ENCODE measurements around the gene SGSM1. TPM values are rescaled to one million over a fixed set of nuclear protein-coding genes. Genes with fewer than 3 reads are reported as not detected.

SGSM1 gene
- total and polyA plus RNA-seq, 2 experiments from 2014 or later: 0.39 TPM; not detected in 1

GRCh38 chr22:24887260-24887659 is 81.2 kb downstream of the SGSM1 start:
- no peak for DNase-seq (ENCODE audit: low read depth in 1 of 2, low spot score in 1 of 2)
- no peaks in the 10 kb centered on the region for H3K36me3 ChIP-seq
- no peaks in the 10 kb centered on the region for H3K27me3 ChIP-seq
- H3K27ac ChIP-seq: no peak overlapping the region
- no peak overlapping the region for H3K4me3 ChIP-seq
- TF ChIP-seq, protein P1, sequence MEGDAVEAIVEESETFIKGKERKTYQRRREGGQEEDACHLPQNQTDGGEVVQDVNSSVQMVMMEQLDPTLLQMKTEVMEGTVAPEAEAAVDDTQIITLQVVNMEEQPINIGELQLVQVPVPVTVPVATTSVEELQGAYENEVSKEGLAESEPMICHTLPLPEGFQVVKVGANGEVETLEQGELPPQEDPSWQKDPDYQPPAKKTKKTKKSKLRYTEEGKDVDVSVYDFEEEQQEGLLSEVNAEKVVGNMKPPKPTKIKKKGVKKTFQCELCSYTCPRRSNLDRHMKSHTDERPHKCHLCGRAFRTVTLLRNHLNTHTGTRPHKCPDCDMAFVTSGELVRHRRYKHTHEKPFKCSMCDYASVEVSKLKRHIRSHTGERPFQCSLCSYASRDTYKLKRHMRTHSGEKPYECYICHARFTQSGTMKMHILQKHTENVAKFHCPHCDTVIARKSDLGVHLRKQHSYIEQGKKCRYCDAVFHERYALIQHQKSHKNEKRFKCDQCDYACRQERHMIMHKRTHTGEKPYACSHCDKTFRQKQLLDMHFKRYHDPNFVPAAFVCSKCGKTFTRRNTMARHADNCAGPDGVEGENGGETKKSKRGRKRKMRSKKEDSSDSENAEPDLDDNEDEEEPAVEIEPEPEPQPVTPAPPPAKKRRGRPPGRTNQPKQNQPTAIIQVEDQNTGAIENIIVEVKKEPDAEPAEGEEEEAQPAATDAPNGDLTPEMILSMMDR (IDR thresholded peaks at IDR 0.05; ENCODE audit: low read depth, low read length): no peak
- no peaks in the 10 kb centered on the region for H3K9me3 ChIP-seq (ENCODE audit: low read depth)
- no peaks in the 10 kb centered on the region for H3K4me1 ChIP-seq (ENCODE audit: low read depth)

GRCh38 chr22:24893341-24894070 is 87.5 kb downstream of the SGSM1 start:
- peaks cover 4% of the 10 kb centered on the region for H3K4me1 ChIP-seq (ENCODE audit: low read depth)
- no peak for DNase-seq (ENCODE audit: low read depth in 1 of 2, low spot score in 1 of 2)
- no peaks in the 10 kb centered on the region for H3K36me3 ChIP-seq
- H3K27ac ChIP-seq: no peak overlapping the region
- no peaks in the 10 kb centered on the region for H3K9me3 ChIP-seq (ENCODE audit: low read depth)
- H3K27me3 ChIP-seq: no peaks in the 10 kb centered on the region
- TF ChIP-seq, protein P1 (IDR thresholded peaks at IDR 0.05; ENCODE audit: low read depth, low read length): no peak
- H3K4me3 ChIP-seq: no peak overlapping the region

GRCh38 chr22:24894220-24894975 is 88.4 kb downstream of the SGSM1 start:
- no peaks in the 10 kb centered on the region for H3K27me3 ChIP-seq
- peak; percentile 17 to 96 for DNase-seq (ENCODE audit: low read depth in 1 of 2, low spot score in 1 of 2)
- H3K9me3 ChIP-seq (ENCODE audit: low read depth): no peaks in the 10 kb centered on the region
- H3K4me3 ChIP-seq: no peak overlapping the region
- no peaks in the 10 kb centered on the region for H3K36me3 ChIP-seq
- peaks cover 4% of the 10 kb centered on the region for H3K4me1 ChIP-seq (ENCODE audit: low read depth)
- TF ChIP-seq, protein P1 (IDR thresholded peaks at IDR 0.05; ENCODE audit: low read depth, low read length): no peak
- no peak overlapping the region for H3K27ac ChIP-seq

- TF ChIP-seq, protein P1 (IDR thresholded peaks at IDR 0.05; ENCODE audit: low read depth, low read length): no peak
- Histone ChIP-seq H3K9me3 (ENCODE audit: low read depth) (no peaks in the 10 kb centered on the region), H3K27ac (no peak overlapping the region), H3K36me3 (no peaks in the 10 kb centered on the region), H3K4me1 (ENCODE audit: low read depth) (peaks cover 4% of the 10 kb centered on the region), H3K27me3 (no peaks in the 10 kb centered on the region), H3K4me3 (no peak overlapping the region)
- DNase-seq (ENCODE audit: low read depth in 1 of 2, low spot score in 1 of 2): peak; percentile 21 to 92
Measured at GRCh38 chr22:24894998-24895397, 89.0 kb downstream of the SGSM1 start.

DNA sequence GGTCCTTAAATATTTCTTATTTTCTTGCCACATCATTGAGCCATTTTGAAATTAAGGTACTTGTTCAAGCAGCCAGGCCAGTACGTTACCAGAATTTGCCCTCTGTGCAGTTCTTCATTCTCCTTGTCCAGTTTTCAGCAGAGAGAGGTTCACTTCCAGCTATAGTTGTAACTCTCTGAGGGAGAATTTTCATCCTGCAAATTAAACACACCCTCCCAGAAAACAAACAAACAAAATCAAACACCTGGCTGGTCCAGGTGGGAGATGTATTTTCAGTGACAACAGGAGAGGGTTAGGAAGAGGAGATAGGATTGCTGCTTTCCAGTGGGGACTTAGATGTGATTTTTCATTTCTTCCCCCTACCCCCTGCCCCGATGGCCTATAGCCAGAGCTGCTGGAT is 95.4 kb downstream of the SGSM1 start:
- H3K4me3 ChIP-seq: no peak overlapping the region
- H3K9me3 ChIP-seq (ENCODE audit: low read depth): no peaks in the 10 kb centered on the region
- H3K27ac ChIP-seq: no peak overlapping the region
- H3K27me3 ChIP-seq: no peaks in the 10 kb centered on the region
- H3K4me1 ChIP-seq (ENCODE audit: low read depth): no peaks in the 10 kb centered on the region
- H3K36me3 ChIP-seq: no peaks in the 10 kb centered on the region
- TF ChIP-seq, protein P1 (IDR thresholded peaks at IDR 0.05; ENCODE audit: low read depth, low read length): no peak
- no peak for DNase-seq (ENCODE audit: low read depth in 1 of 2, low spot score in 1 of 2)

Measured in cardiac muscle cell (in vitro differentiated cells and primary cell).